GDM1 (cell line): Measurements from ENCODE around the gene MAP3K13.
A peak's percentile ranks its signal among the peaks of the same experiment; 100 is the strongest.
"Not testable (repeated sequence)": the region's sequence is repeated elsewhere in the genome, so short reads cannot be mapped to it uniquely, and the experiment has no call there.

Source experiments
- DNase-seq: peaks from one replicate; lab custom pipeline; 2025; lab: John Stamatoyannopoulos, UW

MAP3K13 gene

GRCh38 chr3:185448107-185448506 is 85.2 kb downstream of the MAP3K13 start:
- no peak for DNase-seq

- not testable (repeated sequence) for DNase-seq
These were observed 88.5 kb downstream of the MAP3K13 start for GRCh38 chr3:185451432-185451831.

GRCh38 chr3:185457376-185457775 is 94.4 kb downstream of the MAP3K13 start:
- no peak for DNase-seq

- DNase-seq: no peak
These were observed 97.4 kb downstream of the MAP3K13 start for GRCh38 chr3:185460309-185460708.

- no peak for DNase-seq
These were observed 97.9 kb downstream of the MAP3K13 start for GRCh38 chr3:185460719-185461350.

- DNase-seq: no peak
These were observed 102.5 kb downstream of the MAP3K13 start for GRCh38 chr3:185465471-185465870.

- DNase-seq: not testable (repeated sequence)
These were observed 103.2 kb downstream of the MAP3K13 start for GRCh38 chr3:185466123-185466522.

GRCh38 chr3:185469542-185469941 is 106.6 kb downstream of the MAP3K13 start:
- DNase-seq: no peak

- DNase-seq: no peak
These were observed 107.4 kb downstream of the MAP3K13 start for GRCh38 chr3:185470323-185470722.

- no peak for DNase-seq
These were observed 110.4 kb downstream of the MAP3K13 start for GRCh38 chr3:185473290-185473815.

GRCh38 chr3:185474922-185475321 is 112.0 kb downstream of the MAP3K13 start:
- not testable (repeated sequence) for DNase-seq

- no peak for DNase-seq
These were observed 114.4 kb downstream of the MAP3K13 start for GRCh38 chr3:185477316-185477715.

GRCh38 chr3:185479373-185479945 is 116.5 kb downstream of the MAP3K13 start:
- DNase-seq: no peak

- DNase-seq: no peak
These were observed 121.4 kb downstream of the MAP3K13 start for GRCh38 chr3:185484296-185484695.

GRCh38 chr3:185486394-185486793 is 123.5 kb downstream of the MAP3K13 start:
- no peak for DNase-seq

GRCh38 chr3:185488465-185488864 is 125.5 kb downstream of the MAP3K13 start:
- DNase-seq: no peak

GRCh38 chr3:185489462-185489861 is 126.5 kb downstream of the MAP3K13 start:
- DNase-seq: no peak

- DNase-seq: no peak
These were observed 127.3 kb downstream of the MAP3K13 start for GRCh38 chr3:185490241-185490640.

GRCh38 chr3:185498503-185499396 is 135.8 kb downstream of the MAP3K13 start, which contains the start of gene TMEM41A:
TSS of gene TMEM41A (minus strand) at chr3:185499035. CDS start at chr3:185498961, 74 bp downstream.
- DNase-seq: peak; percentile 89

GRCh38 chr3:185502987-185503386 is 140.1 kb downstream of the MAP3K13 start:
- DNase-seq: no peak

- no peak for DNase-seq
These were observed 140.6 kb downstream of the MAP3K13 start for GRCh38 chr3:185503521-185503920.

GRCh38 chr3:185504636-185505035 is 141.7 kb downstream of the MAP3K13 start:
- no peak for DNase-seq

GRCh38 chr3:185507883-185508282 is 144.9 kb downstream of the MAP3K13 start:
- DNase-seq: no peak
